Esophagus (tissue), 2 donors: ENCODE measurements around the gene NKAIN4. TPM values are rescaled to one million over a fixed set of nuclear protein-coding genes. Genes with fewer than 3 reads are reported as not detected.
"Not testable (repeated sequence)": the region's sequence is repeated elsewhere in the genome, so short reads cannot be mapped to it uniquely, and the experiment has no call there.

Source experiments
- H3K27ac ChIP-seq, 2 donors: one replicate each; pipeline ENCODE4 v1.5.1; 2013; ENCODE audit warnings: low read depth in 2 of 2, mild to moderate bottlenecking in 2 of 2, inconsistent platforms in 1 of 2, low read length in 1 of 2, moderate library complexity in 1 of 2
- H3K27me3 ChIP-seq, 2 donors: one replicate each; pipeline ENCODE4 v1.6.1; 2013; ENCODE audit warnings: low read length in 2 of 2, control low read depth in 1 of 2, mild to moderate bottlenecking in 1 of 2; ENCODE audit not compliant: insufficient read depth in 2 of 2, control insufficient read depth in 1 of 2
- H3K36me3 ChIP-seq, 2 donors: one replicate each; pipeline ENCODE4 v1.6.1; 2013; ENCODE audit warnings: low read length in 1 of 2; ENCODE audit not compliant: control insufficient read depth in 2 of 2, insufficient read depth in 2 of 2
- H3K4me1 ChIP-seq, 2 donors: one replicate each; pipeline ENCODE4 v1.6.1; 2013; ENCODE audit warnings: low read length in 1 of 2; ENCODE audit not compliant: control insufficient read depth in 2 of 2, insufficient read depth in 2 of 2
- H3K4me3 ChIP-seq, 2 donors: one replicate each; pipeline ENCODE4 v1.5.1; 2013; ENCODE audit warnings: low read length in 2 of 2, mild to moderate bottlenecking in 2 of 2, low read depth in 1 of 2, moderate library complexity in 1 of 2
- H3K9me3 ChIP-seq, 2 donors: one replicate each; pipeline ENCODE4 v1.6.1; 2013; ENCODE audit warnings: mild to moderate bottlenecking in 2 of 2, low read depth in 1 of 2, low read length in 1 of 2, moderate library complexity in 1 of 2; ENCODE audit not compliant: control insufficient read depth in 2 of 2, insufficient read depth in 1 of 2
- WGBS, 2 donors: extraction: QIAGEN DNeasy Blood & Tissue Kit; methylation state at CpG; one replicate each; pipeline ENCODE4 v1.1.7; 2013; 5-methylcytosine and 5-hydroxymethylcytosine counted together
- polyA plus RNA-seq, 2 donors: library from polyadenylated mRNA; stranded (reverse); fragments of 200-250 nt; gene quantifications; one replicate each; pipeline ENCODE4 v1.2.3, GENCODE V29; 2013
- donor health status: healthy with polysubstance abuse.
- donor health status: Bipolar disorder and iron deficiency.

Gene NKAIN4
- polyA plus RNA-seq, 2 donors, result not detected

GRCh38 chr20:63222541-63222940, 31.7 kb downstream of the NKAIN4 start:
- Histone ChIP-seq H3K27me3 (no peaks in the 10 kb centered on the region), H3K27ac (no peak overlapping the region), H3K36me3 (no peaks in the 10 kb centered on the region), H3K9me3 (no peaks in the 10 kb centered on the region), H3K4me3 (no peak overlapping the region), H3K4me1 (no peaks in the 10 kb centered on the region)
- 50 to 51% methylated on average over 7 of the region's 7 CpGs for WGBS, 2 donors

GRCh38 chr20:63221400-63222053, 32.7 kb downstream of the NKAIN4 start:
- not testable (repeated sequence) for H3K27ac ChIP-seq, H3K4me1 ChIP-seq, H3K27me3 ChIP-seq, H3K4me3 ChIP-seq, H3K36me3 ChIP-seq, H3K9me3 ChIP-seq
- 66 to 71% methylated on average over 12 of the region's 12 CpGs for WGBS, 2 donors

- Histone ChIP-seq H3K27me3 (no peaks in the 10 kb centered on the region), H3K9me3 (no peaks in the 10 kb centered on the region)
These were observed 33.4 kb downstream of the NKAIN4 start for GRCh38 chr20:63220696-63221399.

GRCh38 chr20:63219866-63220521, 34.3 kb downstream of the NKAIN4 start:
- Histone ChIP-seq H3K36me3 (no peaks in the 10 kb centered on the region), H3K9me3 (no peaks in the 10 kb centered on the region), H3K27me3 (no peaks in the 10 kb centered on the region), H3K4me1 (peaks cover 4% of the 10 kb centered on the region in 2 donors), H3K4me3 (no peak overlapping the region), H3K27ac (no peak overlapping the region)
- 79 to 81% methylated on average over 25 of the region's 25 CpGs for WGBS, 2 donors

More at GRCh38 chr20:63220696-63221399, 33.4 kb downstream of the NKAIN4 start:
- Histone ChIP-seq H3K27ac (no peak overlapping the region), H3K36me3 (no peaks in the 10 kb centered on the region), H3K4me3 (no peak overlapping the region), H3K4me1 (peaks cover 0 to 2% of the 10 kb centered on the region in 2 donors)
- 54 to 64% methylated on average over 9 of the region's 9 CpGs for WGBS, 2 donors

GRCh38 chr20:63219447-63219821, 34.8 kb downstream of the NKAIN4 start:
- Histone ChIP-seq H3K9me3 (no peaks in the 10 kb centered on the region), H3K36me3 (no peaks in the 10 kb centered on the region), H3K4me3 (no peak overlapping the region), H3K4me1 (peaks cover 5 to 8% of the 10 kb centered on the region in 2 donors), H3K27ac (no peak overlapping the region), H3K27me3 (no peaks in the 10 kb centered on the region)
- WGBS, 2 donors, result 76 to 80% methylated on average over 8 of the region's 8 CpGs

- Histone ChIP-seq H3K27me3 (no peaks in the 10 kb centered on the region), H3K9me3 (no peaks in the 10 kb centered on the region), H3K27ac (no peak overlapping the region), H3K36me3 (no peaks in the 10 kb centered on the region), H3K4me3 (no peak overlapping the region), H3K4me1 (peaks cover 5 to 8% of the 10 kb centered on the region in 2 donors)
- 73 to 76% methylated on average over 12 to 13 of the region's 13 CpGs for WGBS, 2 donors
These were observed 35.4 kb downstream of the NKAIN4 start for GRCh38 chr20:63218701-63219446.

GRCh38 chr20:63217706-63218105, 36.6 kb downstream of the NKAIN4 start:
- Histone ChIP-seq H3K4me1 (peaks cover 5 to 8% of the 10 kb centered on the region in 2 donors), H3K27me3 (no peaks in the 10 kb centered on the region), H3K9me3 (no peaks in the 10 kb centered on the region), H3K4me3 (no peak overlapping the region), H3K36me3 (peaks cover under 1 to 4% of the 10 kb centered on the region in 2 donors), H3K27ac (no peak overlapping the region)
- 77% methylated on average over 7 of the region's 7 CpGs for WGBS, 2 donors

- Histone ChIP-seq H3K9me3 (no peaks in the 10 kb centered on the region), H3K4me1 (peaks cover 5 to 8% of the 10 kb centered on the region in 2 donors), H3K27ac (no peak overlapping the region), H3K36me3 (peaks cover 4 to 7% of the 10 kb centered on the region in 2 donors), H3K27me3 (no peaks in the 10 kb centered on the region), H3K4me3 (peak overlapping the region; percentile 86 to 98)
- 81 to 82% methylated on average over 13 of the region's 13 CpGs for WGBS, 2 donors
These were observed 37.3 kb downstream of the NKAIN4 start for GRCh38 chr20:63216849-63217471.
